Activated CD8-positive, alpha-beta T cell treated with anti-CD3 and anti-CD28 coated beads for 36 hours (primary cell): ENCODE data around the gene NUDT9. TPM values are rescaled to one million over a fixed set of nuclear protein-coding genes. Genes with fewer than 3 reads are reported as not detected.
"Not testable (repeated sequence)": the region's sequence is repeated elsewhere in the genome, so short reads cannot be mapped to it uniquely, and the experiment has no call there.

ENCODE experiments used
- ATAC-seq: fragments of 200-7000 bp; cut with Tn5 transposase; one replicate; pipeline ENCODE4 v1.10.0; 2021; ENCODE audit warnings: mild to moderate bottlenecking, moderate library complexity
- CTCF ChIA-PET: fragments of 350-600 bp; sonication (Branson Sonifier 250); formaldehyde crosslinking; loops from one replicate; lab custom pipeline; 2021; ENCODE audit warnings: antibody characterized with exemption; lab: Charles Lee
- POLR2A ChIA-PET: fragments of 350-600 bp; sonication (Branson Sonifier 250); formaldehyde crosslinking; loops from one replicate; lab custom pipeline; 2021; ENCODE audit warnings: antibody characterized with exemption; lab: Charles Lee
- DNase-seq: peaks from one replicate; pipeline ENCODE4 v3.0.0-alpha.2; 2020
- H3K27ac Mint-ChIP-seq: one replicate; pipeline ENCODE4 v1.8.0; 2021; ENCODE audit warnings: mild to moderate bottlenecking, mixed read lengths
- H3K27me3 Mint-ChIP-seq: one replicate; pipeline ENCODE4 v1.8.0; 2021; ENCODE audit warnings: mixed read lengths
- H3K36me3 Mint-ChIP-seq: one replicate; pipeline ENCODE4 v1.8.0; 2021; ENCODE audit warnings: low read depth, mixed read lengths
- H3K4me1 Mint-ChIP-seq: one replicate; pipeline ENCODE4 v1.8.0; 2021; ENCODE audit warnings: low read depth, mixed read lengths
- H3K4me3 Mint-ChIP-seq: one replicate; pipeline ENCODE4 v1.8.0; 2021; ENCODE audit warnings: mild to moderate bottlenecking, moderate library complexity, mixed read lengths
- H3K9me3 Mint-ChIP-seq: one replicate; pipeline ENCODE4 v1.8.0; 2021; ENCODE audit warnings: mixed read lengths
- CTCF ChIP-seq: fragments of 200-600 bp; IDR thresholded peaks from one replicate; pipeline ENCODE4 v1.8.0; 2022; ENCODE audit warnings: antibody characterized with exemption, mild to moderate bottlenecking
- intact Hi-C: fragments of 100-400 bp; cut with micrococcal nuclease; formaldehyde crosslinking; loops from one replicate; pipeline ENCODE4 v1.10.0; 2022
- total RNA-seq, 2 experiments: library from RNA; stranded (reverse); gene quantifications; one replicate each; pipeline ENCODE4 v1.2.3, GENCODE V29; 2021

The NUDT9 gene
- total RNA-seq, 2 experiments from 2014 or later: 11.9 to 12.3 TPM

GRCh38 chr4:87490664-87491369 lies 68.4 kb downstream of the NUDT9 start:
- ChIA-PET POLR2A (interaction anchor here (0.7 kb wide), 1 partner anchor 12 kb away, joined by 5 read pairs; no protein-coding TSS in a partner anchor), CTCF (no interaction called here)
- no peaks in the 10 kb centered on the region for H3K4me1 Mint-ChIP-seq
- H3K4me3 Mint-ChIP-seq: no peak overlapping the region
- H3K27ac Mint-ChIP-seq: no peak overlapping the region
- no peaks in the 10 kb centered on the region for H3K9me3 Mint-ChIP-seq
- ATAC-seq (no peak), DNase-seq (no peak)
- no peaks in the 10 kb centered on the region for H3K27me3 Mint-ChIP-seq
- no peak for TF ChIP-seq CTCF
- intact Hi-C loops: no loop called here
- peaks cover 2% of the 10 kb centered on the region for H3K36me3 Mint-ChIP-seq

- no peak for DNase-seq
- no peaks in the 10 kb centered on the region for H3K27me3 Mint-ChIP-seq
- ChIA-PET CTCF (no interaction called here), POLR2A (no interaction called here)
- intact Hi-C loops: no loop called here
- H3K4me3 Mint-ChIP-seq: no peak overlapping the region
- no peaks in the 10 kb centered on the region for H3K4me1 Mint-ChIP-seq
- H3K9me3 Mint-ChIP-seq: no peaks in the 10 kb centered on the region
- H3K27ac Mint-ChIP-seq: no peak overlapping the region
- H3K36me3 Mint-ChIP-seq: peaks cover 2% of the 10 kb centered on the region
- no peak for TF ChIP-seq CTCF
- ATAC-seq: no peak
Measured at GRCh38 chr4:87491436-87491835, 69.1 kb downstream of the NUDT9 start.

GRCh38 chr4:87491851-87492250 lies 69.5 kb downstream of the NUDT9 start:
- intact Hi-C loops, H3K9me3 Mint-ChIP-seq, H3K27ac Mint-ChIP-seq, H3K4me3 Mint-ChIP-seq, H3K4me1 Mint-ChIP-seq, DNase-seq, H3K36me3 Mint-ChIP-seq, CTCF ChIA-PET, H3K27me3 Mint-ChIP-seq, POLR2A ChIA-PET, ATAC-seq: not testable (repeated sequence)

- POLR2A ChIA-PET: no interaction called here
- intact Hi-C loops: no loop called here
Measured at GRCh38 chr4:87493115-87493514, 70.7 kb downstream of the NUDT9 start.

GRCh38 chr4:87497159-87497558 lies 74.8 kb downstream of the NUDT9 start:
- TF ChIP-seq CTCF: peak; percentile 69
- POLR2A ChIA-PET: no interaction called here
- no peak overlapping the region for H3K4me3 Mint-ChIP-seq
- ATAC-seq (no peak), DNase-seq (peak; percentile 45)
- intact Hi-C loops: no loop called here
- H3K9me3 Mint-ChIP-seq: no peaks in the 10 kb centered on the region
- H3K36me3 Mint-ChIP-seq: no peaks in the 10 kb centered on the region
- CTCF ChIA-PET: interaction anchor here (0.7 to 3.1 kb wide), 8 partner anchors 13 to 352 kb away, joined by 3 to 11 read pairs (median 3); no protein-coding TSS in a partner anchor
- H3K27me3 Mint-ChIP-seq: no peaks in the 10 kb centered on the region
- peaks cover 8% of the 10 kb centered on the region for H3K4me1 Mint-ChIP-seq
- no peak overlapping the region for H3K27ac Mint-ChIP-seq

More at GRCh38 chr4:87493115-87493514, 70.7 kb downstream of the NUDT9 start:
- H3K9me3 Mint-ChIP-seq: no peaks in the 10 kb centered on the region
- no peak overlapping the region for H3K4me3 Mint-ChIP-seq
- no peaks in the 10 kb centered on the region for H3K27me3 Mint-ChIP-seq
- ATAC-seq (no peak), DNase-seq (no peak)
- CTCF ChIA-PET: no interaction called here
- peaks cover 2% of the 10 kb centered on the region for H3K36me3 Mint-ChIP-seq
- no peak overlapping the region for H3K27ac Mint-ChIP-seq
- TF ChIP-seq CTCF: no peak
- no peaks in the 10 kb centered on the region for H3K4me1 Mint-ChIP-seq
